ENCODE data around the gene IGSF3.
"Not testable (repeated sequence)": the region's sequence is repeated elsewhere in the genome, so short reads cannot be mapped to it uniquely, and the experiment has no call there.

- TF ChIP-seq EZH2 (optimal IDR thresholded peaks at IDR 0.05; ENCODE audit: low read depth, low read length); CTCF (IDR thresholded peaks at IDR 0.05; ENCODE audit: low read length); EZH2phosphoT487 (IDR thresholded peaks at IDR 0.05; ENCODE audit: low read length): not testable (repeated sequence)
These were observed 8.9 kb downstream of the IGSF3 start for GRCh38 chr1:116658645-116659044.

Measured in MM.1S (cell line).